SU-DHL-6 (cell line): ENCODE measurements around the gene CCDC90B.
"Not testable (repeated sequence)": the region's sequence is repeated elsewhere in the genome, so short reads cannot be mapped to it uniquely, and the experiment has no call there.

Experiments used
- EZH2phosphoT487 ChIP-seq: fragments of 200-600 bp; sonication (generic), shearing (Covaris generic); conservative IDR thresholded peaks from 2 replicates; pipeline ENCODE4 v1.6.1; 2018; ENCODE audit warnings: mild to moderate bottlenecking, antibody characterized with exemption, low read length, moderate library complexity, mixed read lengths
- TF ChIP-seq, protein P1 (sequence below): fragments of 200-600 bp; sonication (generic); IDR thresholded peaks from one replicate; pipeline ENCODE4 v1.5.1; 2017; ENCODE audit warnings: antibody characterized with exemption, mild to moderate bottlenecking, low read length, moderate library complexity; ENCODE audit not compliant: insufficient read depth, poor library complexity, severe bottlenecking

DNA sequence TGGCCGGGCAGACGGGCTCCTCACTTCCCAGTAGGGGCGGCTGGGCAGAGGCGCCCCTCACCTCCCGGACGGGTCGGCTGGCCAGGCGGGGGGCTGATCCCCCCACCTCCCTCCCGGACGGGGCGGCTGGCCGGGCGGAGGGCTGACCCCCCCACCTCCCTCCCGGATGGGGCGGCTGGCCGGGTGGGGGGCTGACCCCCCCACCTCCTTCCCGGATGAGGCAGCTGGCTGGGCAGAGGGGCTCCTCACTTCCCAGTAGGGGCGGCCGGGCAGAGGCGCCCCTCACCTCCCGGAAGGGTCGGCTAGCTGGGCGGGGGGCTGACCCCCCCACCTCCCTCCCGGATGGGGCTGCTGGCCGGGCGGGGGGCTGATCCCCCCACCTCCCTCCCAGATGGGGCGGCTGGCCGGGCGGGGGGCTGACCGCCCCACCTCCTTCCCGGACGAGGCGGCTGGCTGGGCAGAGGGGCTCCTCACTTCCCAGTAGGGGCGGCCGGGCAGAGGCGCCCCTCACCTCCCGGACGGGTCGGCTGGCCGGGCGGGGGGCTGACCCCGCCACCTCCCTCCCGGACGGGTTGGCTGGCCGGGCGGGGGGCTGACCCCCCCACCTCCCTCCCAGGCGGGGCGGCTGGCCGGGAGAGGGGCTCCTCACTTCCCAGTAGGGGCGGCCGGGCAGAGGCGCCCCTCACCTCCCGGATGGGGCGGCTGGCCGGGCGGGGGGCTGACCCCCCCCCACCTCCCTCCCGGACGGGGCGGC lies 30.2 kb upstream of the CCDC90B start:
- TF ChIP-seq, protein P1, sequence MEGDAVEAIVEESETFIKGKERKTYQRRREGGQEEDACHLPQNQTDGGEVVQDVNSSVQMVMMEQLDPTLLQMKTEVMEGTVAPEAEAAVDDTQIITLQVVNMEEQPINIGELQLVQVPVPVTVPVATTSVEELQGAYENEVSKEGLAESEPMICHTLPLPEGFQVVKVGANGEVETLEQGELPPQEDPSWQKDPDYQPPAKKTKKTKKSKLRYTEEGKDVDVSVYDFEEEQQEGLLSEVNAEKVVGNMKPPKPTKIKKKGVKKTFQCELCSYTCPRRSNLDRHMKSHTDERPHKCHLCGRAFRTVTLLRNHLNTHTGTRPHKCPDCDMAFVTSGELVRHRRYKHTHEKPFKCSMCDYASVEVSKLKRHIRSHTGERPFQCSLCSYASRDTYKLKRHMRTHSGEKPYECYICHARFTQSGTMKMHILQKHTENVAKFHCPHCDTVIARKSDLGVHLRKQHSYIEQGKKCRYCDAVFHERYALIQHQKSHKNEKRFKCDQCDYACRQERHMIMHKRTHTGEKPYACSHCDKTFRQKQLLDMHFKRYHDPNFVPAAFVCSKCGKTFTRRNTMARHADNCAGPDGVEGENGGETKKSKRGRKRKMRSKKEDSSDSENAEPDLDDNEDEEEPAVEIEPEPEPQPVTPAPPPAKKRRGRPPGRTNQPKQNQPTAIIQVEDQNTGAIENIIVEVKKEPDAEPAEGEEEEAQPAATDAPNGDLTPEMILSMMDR = not testable (repeated sequence)
- not testable (repeated sequence) for TF ChIP-seq EZH2phosphoT487
